HCEC 1CT (cell line): Measurements from ENCODE around the gene CHN2.

Experiments used
- DNase-seq: peaks from one replicate; pipeline ENCODE4 v3.0.0-alpha.2; 2017

Gene CHN2

DNA sequence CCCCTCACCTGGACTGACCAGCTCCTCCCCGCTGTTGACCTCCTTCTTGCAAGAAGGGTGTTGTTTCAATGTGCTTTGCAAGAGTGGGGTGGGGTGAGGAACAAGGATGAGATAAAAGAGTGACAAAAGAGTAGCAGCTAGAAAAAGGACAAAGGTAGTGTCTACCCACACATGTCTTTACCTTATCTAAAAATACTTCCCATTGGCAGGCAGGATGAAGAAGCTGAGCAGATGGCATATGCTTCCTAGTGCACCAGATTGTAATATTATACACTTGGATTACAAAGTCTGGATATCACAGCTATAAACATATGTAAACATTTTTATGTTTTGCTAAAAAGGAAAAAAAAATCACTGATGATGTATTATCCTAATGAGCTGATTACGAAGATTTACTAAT lies 34.5 kb downstream of the CHN2 start:
- DNase-seq: no peak

- no peak for DNase-seq
Observed at GRCh38 chr7:29229946-29230345, 35.4 kb downstream of the CHN2 start.

DNA sequence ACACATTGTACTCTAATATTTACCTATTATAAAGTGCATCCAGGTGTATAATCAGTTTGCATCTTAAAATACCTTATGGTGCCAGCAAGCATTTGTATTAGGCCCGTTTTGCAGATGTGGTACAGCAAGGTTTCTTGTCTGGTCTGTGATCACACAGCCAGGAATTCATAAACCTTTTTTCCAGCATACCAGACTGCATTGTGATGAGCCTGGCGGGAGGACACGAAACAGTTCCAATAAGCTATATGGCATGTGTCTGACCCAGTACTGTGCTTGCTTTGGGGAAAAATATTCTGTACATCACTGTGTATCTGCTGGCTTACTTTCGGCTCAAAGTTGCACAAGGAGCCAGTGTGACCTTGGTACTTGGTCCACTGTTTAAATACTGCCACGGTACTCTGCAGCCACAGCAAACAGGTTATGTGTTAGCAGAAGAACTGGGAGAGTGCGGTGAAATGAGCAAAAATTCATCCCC lies 36.3 kb downstream of the CHN2 start:
- DNase-seq: no peak

GRCh38 chr7:29231671-29232232 lies 37.2 kb downstream of the CHN2 start:
- DNase-seq: no peak

DNA sequence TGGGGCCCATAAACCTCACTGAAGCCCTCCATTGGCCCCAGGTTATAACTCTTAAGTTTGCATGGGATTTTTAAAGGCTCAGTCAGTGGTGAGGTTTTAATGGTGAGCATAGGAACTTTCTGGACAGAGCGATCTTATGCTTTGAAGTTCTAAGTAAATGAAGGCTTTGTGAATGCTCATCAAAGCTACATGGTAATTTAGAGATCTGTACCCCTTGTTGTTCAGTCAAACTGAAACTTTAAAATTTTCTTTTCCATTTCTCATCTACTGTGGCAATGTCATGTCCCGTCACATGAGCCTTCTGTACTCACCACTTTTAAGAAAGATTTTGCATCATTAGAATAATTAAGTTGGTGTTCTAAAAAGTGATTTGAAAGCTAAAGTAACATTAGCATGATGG lies 39.9 kb downstream of the CHN2 start:
- DNase-seq: no peak

GRCh38 chr7:29236071-29236580 lies 41.6 kb downstream of the CHN2 start:
- no peak for DNase-seq

- no peak for DNase-seq
Observed at GRCh38 chr7:29236649-29237048, 42.1 kb downstream of the CHN2 start.

- no peak for DNase-seq
Observed at GRCh38 chr7:29237489-29237888, 42.9 kb downstream of the CHN2 start.

GRCh38 chr7:29239638-29240037 lies 45.1 kb downstream of the CHN2 start:
- no peak for DNase-seq

DNA sequence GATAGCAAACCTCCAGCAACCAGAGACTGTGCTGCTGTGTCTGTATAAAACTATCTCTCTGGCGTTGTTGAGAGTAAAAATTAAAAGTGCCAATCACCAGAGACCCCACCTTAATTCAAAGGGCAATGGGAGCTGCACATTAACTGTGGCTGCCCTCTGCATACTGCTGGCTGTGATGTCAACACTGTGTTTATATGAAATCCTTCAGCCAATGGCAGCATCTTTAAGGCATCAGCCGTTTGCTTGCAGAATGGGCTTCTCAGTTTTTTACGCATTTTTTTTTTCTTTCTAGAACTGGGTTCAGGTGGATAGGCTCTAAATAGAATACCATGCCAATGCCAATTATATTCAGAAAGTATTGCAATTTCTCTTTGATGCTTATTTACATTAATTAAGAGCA lies 47.7 kb downstream of the CHN2 start:
- no peak for DNase-seq

DNA sequence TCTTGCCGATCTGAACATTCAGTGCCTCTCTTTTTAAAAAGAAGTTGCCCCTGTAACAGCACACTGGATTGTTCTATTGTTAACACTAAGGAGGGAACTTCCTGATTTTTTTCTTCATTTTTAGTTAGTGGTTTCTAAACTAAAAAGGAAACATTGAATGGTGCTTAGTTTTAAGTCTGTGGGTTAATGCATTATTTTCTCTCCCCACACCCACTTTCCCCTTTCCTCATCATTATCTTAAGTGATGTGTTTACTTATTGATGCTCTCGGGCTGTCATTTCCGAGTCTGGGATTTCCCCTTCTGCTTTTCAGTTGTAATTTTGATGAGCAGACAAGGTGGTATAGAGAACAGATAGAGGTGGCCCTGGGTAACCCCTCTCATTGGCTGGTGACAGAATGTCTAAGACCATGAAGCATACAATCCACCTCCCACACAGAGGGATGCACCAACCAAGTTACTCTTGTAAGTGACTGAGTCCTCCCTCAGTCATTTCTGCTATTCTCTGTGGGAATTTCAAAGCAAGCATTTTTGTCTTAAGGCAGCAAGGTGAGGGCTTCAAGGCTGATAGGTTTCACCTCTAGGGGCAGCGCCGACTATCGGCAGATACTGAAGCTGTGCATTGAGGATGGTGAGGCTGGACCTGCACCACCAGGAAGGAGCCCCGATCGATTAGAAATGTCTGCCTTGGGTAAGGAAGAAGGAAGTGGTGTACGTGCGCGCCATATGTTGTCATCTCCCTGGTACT lies 49.5 kb downstream of the CHN2 start:
- no peak for DNase-seq

- no peak for DNase-seq
Observed at GRCh38 chr7:29247224-29247962, 52.8 kb downstream of the CHN2 start.

DNA sequence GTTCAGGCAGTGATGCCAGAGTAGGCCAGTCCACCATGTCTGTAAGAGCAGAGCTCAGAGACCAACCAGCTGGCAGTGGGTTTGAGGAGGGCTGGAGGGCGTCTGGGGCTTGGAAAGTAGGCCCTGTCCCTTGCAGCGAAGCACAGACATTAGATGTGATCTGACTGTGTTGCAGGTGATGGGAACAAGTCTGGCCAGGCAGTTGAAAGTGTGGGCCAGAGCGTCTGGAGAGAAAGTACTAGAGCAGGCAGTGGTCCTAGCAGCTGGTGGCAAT lies 53.3 kb downstream of the CHN2 start:
- no peak for DNase-seq

DNA sequence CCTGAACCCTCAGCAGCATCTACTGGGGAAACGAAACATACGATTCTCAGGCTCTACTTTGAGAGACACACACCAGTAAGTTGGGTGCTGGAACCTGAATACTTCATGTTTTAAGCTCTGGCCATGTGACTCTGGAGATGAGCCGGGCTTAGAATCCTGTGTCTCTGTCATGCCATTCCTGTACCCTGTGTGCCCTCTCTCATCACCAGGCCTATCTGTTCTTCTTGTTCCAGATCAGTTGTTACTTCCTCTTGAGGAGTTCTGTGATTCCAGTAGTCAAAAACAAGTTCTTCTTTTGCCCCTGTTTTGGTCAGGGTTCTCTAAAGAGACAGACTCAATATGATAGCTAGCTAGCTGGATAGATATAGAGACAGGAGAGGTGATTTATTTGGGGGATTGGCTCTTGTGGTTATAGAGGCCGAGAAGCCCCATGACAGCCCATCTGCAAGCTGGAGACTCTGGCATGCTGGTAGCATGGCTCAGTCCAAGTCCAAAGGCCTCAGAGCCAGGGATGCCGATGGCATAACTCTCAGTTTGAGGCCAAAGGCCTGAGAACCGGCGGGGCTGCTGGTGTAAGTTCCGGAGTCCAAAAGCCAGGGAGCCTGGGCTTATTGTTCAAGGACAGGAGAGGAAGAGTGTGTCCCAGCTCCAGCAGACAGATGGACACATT lies 54.3 kb downstream of the CHN2 start:
- DNase-seq: no peak

- DNase-seq: no peak
Observed at GRCh38 chr7:29249383-29249750, 54.8 kb downstream of the CHN2 start.

- no peak for DNase-seq
Observed at GRCh38 chr7:29249860-29250259, 55.3 kb downstream of the CHN2 start.

- no peak for DNase-seq
Observed at GRCh38 chr7:29253225-29253624, 58.6 kb downstream of the CHN2 start.

DNA sequence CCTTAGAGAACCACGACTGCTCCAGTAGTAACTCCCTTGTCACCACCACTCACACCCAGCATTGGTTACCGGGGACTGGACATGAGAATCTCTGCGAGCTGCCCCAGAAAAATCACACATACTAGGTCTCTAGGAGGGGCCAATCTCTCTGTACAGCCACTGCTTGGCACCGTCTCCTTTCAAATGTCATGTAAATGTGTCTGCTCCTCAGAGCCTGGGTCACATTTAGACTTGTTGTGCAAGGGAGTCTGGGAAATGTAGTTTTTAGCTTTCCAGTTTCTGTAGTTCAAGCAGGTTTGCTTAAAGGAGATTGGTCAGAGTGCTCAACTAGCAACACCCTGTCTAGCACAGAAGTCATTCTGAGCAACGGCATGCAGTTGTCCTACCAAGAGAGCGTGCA lies 60.0 kb downstream of the CHN2 start:
- no peak for DNase-seq

GRCh38 chr7:29255199-29255878 lies 60.8 kb downstream of the CHN2 start:
- DNase-seq: no peak

DNA sequence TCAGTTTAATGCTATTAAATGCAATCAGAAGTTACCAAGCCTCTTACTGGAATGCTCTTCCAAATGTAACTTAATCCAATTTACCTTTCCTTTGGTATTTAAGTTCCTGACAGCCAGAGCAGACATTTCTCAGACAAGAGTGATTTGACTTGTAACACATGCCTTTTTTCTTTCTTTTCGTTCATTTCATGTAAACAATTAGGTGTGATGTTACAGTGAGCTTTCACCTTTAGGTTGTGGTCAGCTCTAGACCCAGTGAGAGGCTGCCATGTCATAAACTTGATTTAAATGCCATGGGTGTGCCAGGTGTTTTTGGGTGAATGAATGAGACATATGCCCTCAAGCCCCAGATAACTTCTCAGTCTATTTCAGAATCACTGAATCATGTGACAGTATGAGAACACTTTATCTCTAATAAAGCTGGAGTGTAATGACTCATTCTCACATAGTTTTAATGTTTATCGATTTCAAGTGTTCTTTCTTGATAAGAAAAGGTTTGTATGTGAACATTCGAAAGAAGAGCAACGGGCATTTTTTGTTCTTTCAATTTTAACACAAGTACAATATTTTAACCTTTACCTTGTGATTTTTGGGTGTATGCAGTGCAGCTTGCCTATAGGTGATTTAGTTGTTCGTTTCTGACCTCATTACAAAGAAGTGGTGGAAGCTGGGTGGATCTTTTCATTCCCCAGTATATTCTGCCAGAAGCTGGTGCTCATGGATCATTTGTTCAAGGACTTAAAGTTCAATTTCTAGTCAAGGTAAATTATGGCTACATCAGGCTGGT lies 61.5 kb downstream of the CHN2 start:
- DNase-seq: no peak

DNA sequence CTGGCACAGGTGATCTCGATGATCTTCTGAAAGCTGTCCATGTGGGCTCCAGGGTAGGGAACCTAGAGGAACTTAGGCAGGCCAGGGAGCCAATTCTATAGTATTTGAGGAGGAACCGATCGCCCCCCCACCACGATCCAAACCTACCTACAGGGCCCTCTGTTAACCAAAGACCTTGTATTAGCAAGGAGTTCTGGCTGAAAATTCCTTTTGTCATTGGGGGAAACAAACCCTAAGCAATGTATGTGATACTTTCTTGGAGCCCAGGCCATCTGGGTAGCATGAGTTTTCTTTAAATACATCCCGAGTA lies 62.1 kb downstream of the CHN2 start:
- no peak for DNase-seq

DNA sequence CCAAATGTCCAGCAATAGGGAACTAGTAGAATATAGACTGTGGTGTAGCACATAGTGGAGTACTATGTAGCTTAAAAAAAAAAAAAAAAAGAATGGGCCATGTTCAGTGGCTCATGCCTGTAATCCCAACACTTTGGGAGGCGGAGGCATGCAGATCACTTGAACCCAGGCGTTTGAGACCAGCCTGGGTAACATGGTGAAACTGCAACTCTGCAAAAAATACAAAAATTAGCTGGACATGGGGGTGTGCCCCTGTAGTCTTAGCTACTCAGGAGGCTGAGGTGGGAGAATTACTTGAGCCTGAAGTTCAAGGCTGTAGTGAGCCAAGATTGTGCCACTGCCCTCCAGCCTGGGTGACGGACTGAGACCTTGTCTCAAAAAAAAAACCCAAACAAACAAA lies 64.4 kb downstream of the CHN2 start:
- no peak for DNase-seq
